IMR-90 (cell line): ENCODE measurements around the gene EIF4G3. TPM values are rescaled to one million over a fixed set of nuclear protein-coding genes. Genes with fewer than 3 reads are reported as not detected.

ENCODE experiments used
- ATAC-seq: fragments of 200-7000 bp; cut with Tn5 transposase; 2 replicates; pipeline ENCODE4 v1.9.1; 2020; ENCODE audit warnings: low read depth, mild to moderate bottlenecking, moderate library complexity
- BruUV-seq: library from RNA; stranded (reverse); fragments of 400-500 nt; replicated peaks from 2 replicates; lab custom pipeline; 2021; lab: Mats Ljungman, UMichigan
- CTCF ChIA-PET: fragments of 300-600 bp; formaldehyde crosslinking; extraction: SDS; loops from one replicate; lab custom pipeline; 2021; ENCODE audit warnings: antibody characterized with exemption; lab: Yijun Ruan, JAX
- POLR2A ChIA-PET: fragments of 300-600 bp; sonication (Branson Sonifier 250); formaldehyde crosslinking; loops from one replicate; lab custom pipeline; 2022; ENCODE audit warnings: antibody characterized with exemption; ENCODE audit not compliant: unreplicated experiment; lab: Charles Lee
- DNase-seq: peaks from one replicate; pipeline ENCODE4 v3.0.0; 2013
- H2AFZ ChIP-seq: replicated peaks from 2 replicates; pipeline ENCODE3; 2013; ENCODE audit warnings: low read length, mild to moderate bottlenecking; ENCODE audit not compliant: poor library complexity
- H2AK5ac ChIP-seq: 2 replicates; pipeline ENCODE4 v1.6.1; 2013; ENCODE audit warnings: low read depth, low read length, inconsistent platforms
- H2AK9ac ChIP-seq: replicated peaks from 2 replicates; pipeline ENCODE3; 2013; ENCODE audit warnings: mild to moderate bottlenecking, low read depth, low read length, moderate library complexity; ENCODE audit not compliant: poor library complexity
- H2BK120ac ChIP-seq: 2 replicates; pipeline ENCODE4 v1.6.1; 2013; ENCODE audit warnings: low read depth, low read length, inconsistent platforms
- H2BK15ac ChIP-seq: 3 replicates; pipeline ENCODE4 v1.6.1; 2013; ENCODE audit warnings: low read depth, low read length, inconsistent platforms
- H2BK20ac ChIP-seq: 2 replicates; pipeline ENCODE4 v1.6.1; 2013; ENCODE audit warnings: low read depth, mild to moderate bottlenecking, inconsistent platforms, low read length, moderate library complexity
- H2BK5ac ChIP-seq: 2 replicates; pipeline ENCODE4 v1.6.1; 2013; ENCODE audit warnings: mild to moderate bottlenecking, low read depth, low read length, inconsistent platforms; ENCODE audit not compliant: poor library complexity, severe bottlenecking
- H3K14ac ChIP-seq: replicated peaks from 2 replicates; pipeline ENCODE4 v1.6.1; 2013; ENCODE audit warnings: low read depth, low read length, inconsistent platforms
- H3K18ac ChIP-seq: 2 replicates; pipeline ENCODE4 v1.6.1; 2013; ENCODE audit warnings: low read depth, low read length, control low read depth
- H3K23ac ChIP-seq: 2 replicates; pipeline ENCODE4 v1.6.1; 2013; ENCODE audit warnings: low read depth, low read length, inconsistent platforms
- H3K27ac ChIP-seq: 2 replicates; pipeline ENCODE4 v1.5.1; 2013; ENCODE audit warnings: mild to moderate bottlenecking, control low read depth, low read length; ENCODE audit not compliant: insufficient read depth
- H3K27me3 ChIP-seq: 2 replicates; pipeline ENCODE4 v1.6.1; 2013; ENCODE audit warnings: low read length; ENCODE audit not compliant: control insufficient read depth, insufficient read depth
- H3K36me3 ChIP-seq: 2 replicates; pipeline ENCODE4 v1.6.1; 2013; ENCODE audit warnings: low read length, mixed read lengths; ENCODE audit not compliant: control insufficient read depth, insufficient read depth
- H3K4ac ChIP-seq: 2 replicates; pipeline ENCODE4 v1.6.1; 2013; ENCODE audit warnings: low read depth, low read length, inconsistent platforms
- H3K4me1 ChIP-seq: 2 replicates; pipeline ENCODE4 v1.6.1; 2013; ENCODE audit warnings: low read length, mixed read lengths; ENCODE audit not compliant: control insufficient read depth, insufficient read depth
- H3K4me2 ChIP-seq: 2 replicates; pipeline ENCODE4 v1.6.1; 2013; ENCODE audit warnings: low read depth, mild to moderate bottlenecking, control low read depth, low read length, moderate library complexity
- H3K4me3 ChIP-seq: 2 replicates; pipeline ENCODE4 v1.5.1; 2013; ENCODE audit warnings: low read depth, mild to moderate bottlenecking, control low read depth, low read length, moderate library complexity; ENCODE audit not compliant: insufficient read depth
- H3K56ac ChIP-seq: 2 replicates; pipeline ENCODE4 v1.6.1; 2013; ENCODE audit warnings: low read length, inconsistent platforms; ENCODE audit not compliant: insufficient read depth; ENCODE audit errors: extremely low read depth
- H3K79me1 ChIP-seq, 2 experiments: 2 replicates each; pipeline ENCODE4 v1.6.1; 2013; ENCODE audit warnings: low read length in 2 of 2, inconsistent platforms in 1 of 2, low read depth in 1 of 2
- H3K9ac ChIP-seq: 2 replicates; pipeline ENCODE4 v1.6.1; 2013; ENCODE audit warnings: low read depth, low read length, control low read depth
- H3K9me1 ChIP-seq: 2 replicates; pipeline ENCODE4 v1.6.1; 2013; ENCODE audit warnings: low read length, inconsistent platforms; ENCODE audit not compliant: insufficient read depth
- H3K9me3 ChIP-seq: 2 replicates; pipeline ENCODE4 v1.6.1; 2013; ENCODE audit warnings: low read length; ENCODE audit not compliant: control insufficient read depth, insufficient read depth
- H4K20me1 ChIP-seq: 2 replicates; pipeline ENCODE4 v1.6.1; 2013; ENCODE audit warnings: low read length, inconsistent platforms; ENCODE audit not compliant: insufficient read depth
- H4K5ac ChIP-seq: 2 replicates; pipeline ENCODE4 v1.6.1; 2013; ENCODE audit warnings: mild to moderate bottlenecking, low read depth, low read length, control low read depth
- H4K8ac ChIP-seq, 2 experiments: 2 replicates each; pipeline ENCODE4 v1.6.1; 2013; ENCODE audit warnings: low read depth in 2 of 2, low read length in 2 of 2, control low read depth in 1 of 2, inconsistent platforms in 1 of 2
- H4K91ac ChIP-seq: 2 replicates; pipeline ENCODE4 v1.6.1; 2013; ENCODE audit warnings: low read depth, low read length, inconsistent platforms; ENCODE audit not compliant: insufficient read depth
- CEBPB ChIP-seq: IDR thresholded peaks from 2 replicates; pipeline ENCODE4 v1.6.1; 2012; ENCODE audit warnings: low read depth, low read length, improper control_type of control experiment
- POLR2A ChIP-seq: IDR thresholded peaks from 2 replicates; pipeline ENCODE4 v1.6.1; 2012; ENCODE audit warnings: mild to moderate bottlenecking, low read depth, low read length
- RFX5 ChIP-seq: IDR thresholded peaks from 2 replicates; pipeline ENCODE4 v1.8.0; 2012; ENCODE audit warnings: low read depth, mild to moderate bottlenecking, low read length, moderate library complexity
- WGBS, 2 experiments: methylation state at CpG; one replicate each; pipeline versions ENCODE4 v1.1.5 to v1.1.7; 2013; ENCODE audit warnings: missing lambda C conversion rate in 2 of 2; ENCODE audit not compliant: insufficient read length in 1 of 2; ENCODE audit errors: extremely low coverage in 2 of 2; 5-methylcytosine and 5-hydroxymethylcytosine counted together
- dilution Hi-C: fragments of 300-500 bp; cut with HindIII; formaldehyde crosslinking; loops from one replicate; pipeline ENCODE4 v1.14.3; 2018; ENCODE audit warnings: low sequenced_read_pairs; ENCODE audit not compliant: unreplicated experiment
- in situ Hi-C: fragments of 300-500 bp; cut with MboI; formaldehyde crosslinking; loops from 3 replicates; pipeline ENCODE4 v1.14.3; 2019; ENCODE audit warnings: low sequenced_read_pairs, inconsistent platforms, mixed read lengths
- intact Hi-C: fragments of 100-400 bp; cut with micrococcal nuclease; formaldehyde crosslinking; loops from 2 replicates; pipeline ENCODE4 v1.10.0; 2022
- polyA plus RNA-seq, 3 experiments: library from polyadenylated mRNA; depleted of rRNA; stranded (reverse); fragments of >200 nt; gene quantifications; 2 replicates each; pipeline ENCODE4 v1.2.3, GENCODE V29; 2012; ENCODE audit warnings: low replicate concordance in 1 of 3
- total RNA-seq: library from RNA; depleted of rRNA; stranded (reverse); fragments of >200 nt; gene quantifications from 2 replicates; pipeline ENCODE4 v1.2.3, GENCODE V29; 2012
- TF ChIP-seq, protein P1 (sequence below): conservative IDR thresholded peaks from 2 replicates; pipeline ENCODE4 v1.5.1; 2012; ENCODE audit warnings: mild to moderate bottlenecking, low read depth, low read length, improper control_type of control experiment
- TF ChIP-seq, protein P2 (sequence below): fragments of 150-350 bp; IDR thresholded peaks from 2 replicates; pipeline ENCODE4 v1.6.1; 2016; ENCODE audit warnings: low read depth, mild to moderate bottlenecking, low read length, moderate library complexity, borderline replicate concordance

EIF4G3 gene
- total and polyA plus RNA-seq, 2 of the 4 experiments (the other 2 are of a cell fraction): 25.8 to 49.2 TPM

GRCh38 chr1:21110163-21110562 is 66.5 kb downstream of the EIF4G3 start:
- no peak overlapping the region for H3K18ac ChIP-seq
- H3K56ac ChIP-seq: no peak overlapping the region
- H3K36me3 ChIP-seq: peaks cover 6% of the 10 kb centered on the region
- no peak overlapping the region for H2AFZ ChIP-seq
- CTCF ChIA-PET: no interaction called here
- no peak overlapping the region for H4K5ac ChIP-seq
- H3K4ac ChIP-seq: no peak overlapping the region
- H4K8ac ChIP-seq: no peak overlapping the region
- H3K4me1 ChIP-seq: no peaks in the 10 kb centered on the region
- H3K9me1 ChIP-seq: 0 out of 2 replicates have a peak, but pooled peaks cover 3% of the 10 kb centered on the region
- no peak overlapping the region for H3K4me3 ChIP-seq
- dilution Hi-C loops (no loop called here), intact Hi-C loops (no loop called here), in situ Hi-C loops (no loop called here)
- no peak overlapping the region for H2AK5ac ChIP-seq
- H3K27me3 ChIP-seq: no peaks in the 10 kb centered on the region
- no peak overlapping the region for H3K14ac ChIP-seq
- H2BK120ac ChIP-seq: no peak overlapping the region
- no peak overlapping the region for H3K9ac ChIP-seq
- no peak overlapping the region for H3K27ac ChIP-seq
- WGBS, 2 experiments: 100% methylated on average over 1 of the region's 11 CpGs; no CpG with 5 or more reads in 1 of the 2 experiments
- H3K79me1 ChIP-seq: peaks cover 27 to 44% of the 10 kb centered on the region in 2 experiments
- H3K4me2 ChIP-seq: no peak overlapping the region
- no TSS peak for BruUV-seq
- no peak overlapping the region for H2AK9ac ChIP-seq
- H4K91ac ChIP-seq: no peak overlapping the region
- POLR2A ChIA-PET: no interaction called here
- no peak overlapping the region for H3K23ac ChIP-seq
- no peak overlapping the region for H2BK20ac ChIP-seq
- H2BK5ac ChIP-seq: no peak overlapping the region
- no peak for DNase-seq
- TF ChIP-seq CEBPB (peak; percentile 20; the same call in 1 of the 2 replicates), RFX5 (no peak), POLR2A (no peak)
- TF ChIP-seq, protein P1, sequence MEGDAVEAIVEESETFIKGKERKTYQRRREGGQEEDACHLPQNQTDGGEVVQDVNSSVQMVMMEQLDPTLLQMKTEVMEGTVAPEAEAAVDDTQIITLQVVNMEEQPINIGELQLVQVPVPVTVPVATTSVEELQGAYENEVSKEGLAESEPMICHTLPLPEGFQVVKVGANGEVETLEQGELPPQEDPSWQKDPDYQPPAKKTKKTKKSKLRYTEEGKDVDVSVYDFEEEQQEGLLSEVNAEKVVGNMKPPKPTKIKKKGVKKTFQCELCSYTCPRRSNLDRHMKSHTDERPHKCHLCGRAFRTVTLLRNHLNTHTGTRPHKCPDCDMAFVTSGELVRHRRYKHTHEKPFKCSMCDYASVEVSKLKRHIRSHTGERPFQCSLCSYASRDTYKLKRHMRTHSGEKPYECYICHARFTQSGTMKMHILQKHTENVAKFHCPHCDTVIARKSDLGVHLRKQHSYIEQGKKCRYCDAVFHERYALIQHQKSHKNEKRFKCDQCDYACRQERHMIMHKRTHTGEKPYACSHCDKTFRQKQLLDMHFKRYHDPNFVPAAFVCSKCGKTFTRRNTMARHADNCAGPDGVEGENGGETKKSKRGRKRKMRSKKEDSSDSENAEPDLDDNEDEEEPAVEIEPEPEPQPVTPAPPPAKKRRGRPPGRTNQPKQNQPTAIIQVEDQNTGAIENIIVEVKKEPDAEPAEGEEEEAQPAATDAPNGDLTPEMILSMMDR: no peak
- TF ChIP-seq, protein P2, sequence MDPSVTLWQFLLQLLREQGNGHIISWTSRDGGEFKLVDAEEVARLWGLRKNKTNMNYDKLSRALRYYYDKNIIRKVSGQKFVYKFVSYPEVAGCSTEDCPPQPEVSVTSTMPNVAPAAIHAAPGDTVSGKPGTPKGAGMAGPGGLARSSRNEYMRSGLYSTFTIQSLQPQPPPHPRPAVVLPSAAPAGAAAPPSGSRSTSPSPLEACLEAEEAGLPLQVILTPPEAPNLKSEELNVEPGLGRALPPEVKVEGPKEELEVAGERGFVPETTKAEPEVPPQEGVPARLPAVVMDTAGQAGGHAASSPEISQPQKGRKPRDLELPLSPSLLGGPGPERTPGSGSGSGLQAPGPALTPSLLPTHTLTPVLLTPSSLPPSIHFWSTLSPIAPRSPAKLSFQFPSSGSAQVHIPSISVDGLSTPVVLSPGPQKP: no peak
- no peak overlapping the region for H2BK15ac ChIP-seq
- ATAC-seq: no peak
- peaks cover 6% of the 10 kb centered on the region; the same call in 1 of the 2 replicates for H4K20me1 ChIP-seq
- no peaks in the 10 kb centered on the region for H3K9me3 ChIP-seq
